ENCODE measurements around the gene DLG2.
"Not testable (repeated sequence)": the region's sequence is repeated elsewhere in the genome, so short reads cannot be mapped to it uniquely, and the experiment has no call there.

Gene DLG2

GRCh38 chr11:84884836-84885235 lies 742.3 kb downstream of the DLG2 start:
- DNase-seq: no peak

GRCh38 chr11:84882056-84882455 lies 745.1 kb downstream of the DLG2 start:
- DNase-seq: no peak

- no peak for DNase-seq
These were observed 756.0 kb downstream of the DLG2 start for GRCh38 chr11:84871116-84871515.

- no peak for DNase-seq
These were observed 756.7 kb downstream of the DLG2 start for GRCh38 chr11:84870486-84870885.

- no peak for DNase-seq
These were observed 760.2 kb downstream of the DLG2 start for GRCh38 chr11:84866922-84867321.

- no peak for DNase-seq
These were observed 761.2 kb downstream of the DLG2 start for GRCh38 chr11:84865791-84866535.

- DNase-seq: no peak
These were observed 761.9 kb downstream of the DLG2 start for GRCh38 chr11:84865257-84865656.

- no peak for DNase-seq
These were observed 769.4 kb downstream of the DLG2 start for GRCh38 chr11:84857746-84858145.

GRCh38 chr11:84855508-84856245 lies 771.5 kb downstream of the DLG2 start:
- DNase-seq: no peak

GRCh38 chr11:84854498-84854880 lies 772.7 kb downstream of the DLG2 start:
- no peak for DNase-seq

- no peak for DNase-seq
These were observed 773.2 kb downstream of the DLG2 start for GRCh38 chr11:84853841-84854497.

GRCh38 chr11:84847842-84848241 lies 779.3 kb downstream of the DLG2 start:
- DNase-seq: no peak

GRCh38 chr11:84840201-84840600 lies 786.9 kb downstream of the DLG2 start:
- not testable (repeated sequence) for DNase-seq

- no peak for DNase-seq
These were observed 789.6 kb downstream of the DLG2 start for GRCh38 chr11:84837402-84838069.

- no peak for DNase-seq
These were observed 790.8 kb downstream of the DLG2 start for GRCh38 chr11:84836371-84836770.

GRCh38 chr11:84833488-84834088 lies 793.6 kb downstream of the DLG2 start:
- DNase-seq: no peak

- no peak for DNase-seq
These were observed 796.8 kb downstream of the DLG2 start for GRCh38 chr11:84830372-84830771.

GRCh38 chr11:84829162-84829561 lies 798.0 kb downstream of the DLG2 start:
- no peak for DNase-seq

- DNase-seq: no peak
These were observed 798.5 kb downstream of the DLG2 start for GRCh38 chr11:84828616-84829015.

GRCh38 chr11:84825106-84825660 lies 802.0 kb downstream of the DLG2 start:
- DNase-seq: no peak

- no peak for DNase-seq
These were observed 802.5 kb downstream of the DLG2 start for GRCh38 chr11:84824624-84825023.

GRCh38 chr11:84819537-84819936 lies 807.6 kb downstream of the DLG2 start:
- DNase-seq: no peak

- DNase-seq: no peak
These were observed 808.0 kb downstream of the DLG2 start for GRCh38 chr11:84819128-84819527.

All from NK-92 treated with Interleukin-12 subunit alpha and Interleukin-12 subunit beta, amount 100 ng/mL, for 24 hours (cell line).